ENCODE data around the gene PLXNC1.

PLXNC1 gene

GRCh38 chr12:94240171-94240570 lies 91.8 kb downstream of the PLXNC1 start:
- Mint-ChIP-seq H3K27me3 (no peaks in the 10 kb centered on the region), H3K4me3 (no peak overlapping the region), H3K9me3 (no peaks in the 10 kb centered on the region), H3K27ac (no peak overlapping the region), H3K4me1 (peaks cover 29% of the 10 kb centered on the region)
- no peak for DNase-seq
- no peak for ATAC-seq

DNA sequence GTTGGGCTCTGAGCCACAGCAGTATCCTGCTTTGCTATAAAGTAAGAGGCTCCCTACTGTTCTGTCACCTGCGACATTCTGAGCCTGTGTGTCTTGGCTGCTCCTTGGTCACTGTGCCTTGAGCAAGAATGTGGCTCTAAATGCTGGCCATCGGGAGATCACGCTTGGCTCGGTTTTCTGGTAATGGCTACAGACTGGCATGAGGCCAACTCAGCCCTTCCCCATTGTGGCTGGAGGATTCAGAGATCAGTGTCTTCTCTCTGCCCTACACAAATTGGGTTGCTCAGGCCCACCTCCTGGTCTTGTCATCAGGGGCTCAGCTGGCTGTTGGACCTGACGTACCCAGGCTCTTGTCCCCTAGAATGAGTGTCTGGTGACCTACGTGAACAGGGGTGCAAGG lies 94.5 kb downstream of the PLXNC1 start:
- DNase-seq (no peak), ATAC-seq (no peak)
- Mint-ChIP-seq H3K4me1 (peaks cover 47% of the 10 kb centered on the region), H3K4me3 (no peak overlapping the region), H3K9me3 (no peaks in the 10 kb centered on the region), H3K27me3 (no peaks in the 10 kb centered on the region), H3K27ac (no peak overlapping the region)

- Mint-ChIP-seq H3K27me3 (no peaks in the 10 kb centered on the region), H3K9me3 (no peaks in the 10 kb centered on the region), H3K4me3 (peak overlapping the region; percentile 32 to 50), H3K4me1 (peaks cover 47% of the 10 kb centered on the region), H3K27ac (peak overlapping the region; percentile 65 to 87)
- peak; percentile 40 to 65 for DNase-seq
- ATAC-seq = peak; percentile 96
Observed at GRCh38 chr12:94244165-94245133, 96.1 kb downstream of the PLXNC1 start.

GRCh38 chr12:94245631-94246383 lies 97.4 kb downstream of the PLXNC1 start:
- Mint-ChIP-seq H3K4me3 (no peak overlapping the region), H3K4me1 (peaks cover 37% of the 10 kb centered on the region), H3K27ac (no peak overlapping the region), H3K9me3 (no peaks in the 10 kb centered on the region), H3K27me3 (no peaks in the 10 kb centered on the region)
- ATAC-seq (no peak), DNase-seq (no peak)

- no peaks in the 10 kb centered on the region for H3K9me3 Mint-ChIP-seq
- H3K4me1 Mint-ChIP-seq = peaks cover 37% of the 10 kb centered on the region
- no peak overlapping the region for H3K4me3 Mint-ChIP-seq
- H3K27ac Mint-ChIP-seq = no peak overlapping the region
- ATAC-seq (no peak), DNase-seq (no peak)
- no peaks in the 10 kb centered on the region for H3K27me3 Mint-ChIP-seq
Observed at GRCh38 chr12:94247246-94247645, 98.9 kb downstream of the PLXNC1 start.

GRCh38 chr12:94248582-94248981 lies 100.2 kb downstream of the PLXNC1 start:
- DNase-seq (no peak), ATAC-seq (no peak)
- Mint-ChIP-seq H3K27ac (no peak overlapping the region), H3K27me3 (no peaks in the 10 kb centered on the region), H3K4me1 (peaks cover 37% of the 10 kb centered on the region), H3K4me3 (no peak overlapping the region), H3K9me3 (no peaks in the 10 kb centered on the region)

DNA sequence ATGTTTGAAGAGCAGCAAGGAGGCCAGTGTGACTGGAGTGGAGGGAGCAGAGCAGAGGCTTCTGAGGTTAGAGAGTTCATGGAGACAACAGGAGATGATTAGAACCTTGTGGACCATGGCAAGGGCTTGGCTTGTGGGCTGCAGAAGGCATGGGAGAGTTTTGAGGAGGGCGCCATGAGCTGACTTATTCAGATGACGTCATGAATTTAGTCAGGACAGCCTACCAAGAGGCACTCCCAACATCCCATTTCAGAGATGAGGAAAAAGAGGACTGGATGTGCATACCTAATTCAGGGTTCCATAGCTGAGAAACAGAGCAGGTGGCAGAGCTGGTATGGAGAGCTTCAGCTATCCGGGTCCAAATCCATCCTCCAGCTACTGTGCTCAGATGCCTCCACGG lies 101.8 kb downstream of the PLXNC1 start:
- no peak overlapping the region for H3K4me3 Mint-ChIP-seq
- H3K9me3 Mint-ChIP-seq = no peaks in the 10 kb centered on the region
- H3K4me1 Mint-ChIP-seq = peaks cover 30% of the 10 kb centered on the region
- no peak for DNase-seq
- ATAC-seq = no peak
- H3K27me3 Mint-ChIP-seq = no peaks in the 10 kb centered on the region
- peak overlapping the region in 1 of 2 donors; percentile 69 for H3K27ac Mint-ChIP-seq

DNA sequence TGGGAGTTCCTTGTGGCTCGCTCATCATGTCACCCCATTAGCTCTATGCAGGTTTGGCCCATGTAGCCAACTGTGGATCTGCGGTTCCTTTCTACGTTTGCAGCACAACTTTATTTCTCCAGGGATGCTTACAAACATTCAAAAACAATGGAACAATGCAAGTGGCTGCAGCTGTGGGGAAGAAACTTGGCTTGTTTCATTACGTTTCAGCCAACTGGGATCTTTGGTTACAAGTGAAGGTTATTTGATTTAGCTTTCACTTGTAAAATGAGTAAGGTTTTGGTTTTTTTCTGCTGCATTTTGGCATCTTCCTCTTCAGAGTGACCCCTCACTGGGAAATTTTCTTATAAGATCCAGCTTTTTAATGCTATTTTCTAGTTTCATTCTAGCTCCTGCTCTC lies 105.9 kb downstream of the PLXNC1 start:
- Mint-ChIP-seq H3K27me3 (no peaks in the 10 kb centered on the region), H3K4me1 (peaks cover 7% of the 10 kb centered on the region), H3K9me3 (no peaks in the 10 kb centered on the region), H3K27ac (no peak overlapping the region), H3K4me3 (no peak overlapping the region)
- ATAC-seq (no peak), DNase-seq (no peak)

GRCh38 chr12:94255006-94255405 lies 106.6 kb downstream of the PLXNC1 start:
- Mint-ChIP-seq H3K9me3 (no peaks in the 10 kb centered on the region), H3K27ac (no peak overlapping the region), H3K4me1 (peaks cover 7% of the 10 kb centered on the region), H3K27me3 (no peaks in the 10 kb centered on the region), H3K4me3 (no peak overlapping the region)
- ATAC-seq = no peak
- no peak for DNase-seq

DNA sequence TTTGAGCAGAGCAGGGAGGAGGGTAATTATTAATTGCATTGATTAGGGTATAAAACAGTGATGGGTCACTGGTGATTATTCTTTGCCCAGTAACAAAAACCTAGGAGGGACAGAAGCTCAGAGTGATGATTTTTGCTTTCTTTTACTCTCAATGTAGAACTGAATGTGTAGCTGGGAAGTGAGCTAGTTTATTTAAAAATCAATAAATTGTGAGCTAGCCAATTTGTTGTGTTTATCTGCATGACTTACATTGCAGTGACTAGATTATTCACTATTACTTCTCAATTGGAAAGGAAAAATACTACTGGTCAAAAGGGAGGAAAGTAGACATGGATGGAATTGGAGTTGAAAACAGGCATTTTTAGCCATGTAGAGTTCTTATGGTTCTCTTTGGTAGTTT lies 107.1 kb downstream of the PLXNC1 start:
- Mint-ChIP-seq H3K9me3 (no peaks in the 10 kb centered on the region), H3K4me1 (peaks cover 7% of the 10 kb centered on the region), H3K27me3 (no peaks in the 10 kb centered on the region), H3K27ac (no peak overlapping the region), H3K4me3 (no peak overlapping the region)
- DNase-seq = no peak
- no peak for ATAC-seq

GRCh38 chr12:94258593-94258992 lies 110.2 kb downstream of the PLXNC1 start:
- Mint-ChIP-seq H3K4me3 (no peak overlapping the region), H3K27ac (no peak overlapping the region), H3K9me3 (no peaks in the 10 kb centered on the region), H3K4me1 (peaks cover 29% of the 10 kb centered on the region), H3K27me3 (no peaks in the 10 kb centered on the region)
- no peak for ATAC-seq
- DNase-seq = no peak

DNA sequence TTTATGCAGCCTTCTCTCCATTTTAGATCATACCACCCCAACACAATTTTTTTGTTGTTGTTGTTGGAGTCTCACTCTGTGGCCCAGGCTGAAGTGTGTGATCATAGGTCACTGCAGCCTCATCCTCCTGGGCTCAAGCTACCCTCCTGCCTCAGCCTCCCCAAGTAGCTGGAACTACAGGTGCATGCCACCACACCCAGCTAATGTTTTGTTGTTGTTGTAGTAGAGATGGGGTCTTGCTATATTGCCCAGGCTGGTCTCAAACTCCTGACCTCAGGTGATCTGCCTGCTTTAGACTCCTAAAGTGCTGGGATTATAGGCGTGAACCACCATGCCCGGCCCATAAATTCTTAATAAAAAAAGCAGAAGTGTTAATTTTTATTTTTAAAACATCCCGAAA lies 111.6 kb downstream of the PLXNC1 start:
- Mint-ChIP-seq H3K4me1 (peaks cover 34% of the 10 kb centered on the region), H3K27me3 (no peaks in the 10 kb centered on the region), H3K9me3 (no peaks in the 10 kb centered on the region), H3K4me3 (no peak overlapping the region), H3K27ac (no peak overlapping the region)
- DNase-seq = no peak
- no peak for ATAC-seq

DNA sequence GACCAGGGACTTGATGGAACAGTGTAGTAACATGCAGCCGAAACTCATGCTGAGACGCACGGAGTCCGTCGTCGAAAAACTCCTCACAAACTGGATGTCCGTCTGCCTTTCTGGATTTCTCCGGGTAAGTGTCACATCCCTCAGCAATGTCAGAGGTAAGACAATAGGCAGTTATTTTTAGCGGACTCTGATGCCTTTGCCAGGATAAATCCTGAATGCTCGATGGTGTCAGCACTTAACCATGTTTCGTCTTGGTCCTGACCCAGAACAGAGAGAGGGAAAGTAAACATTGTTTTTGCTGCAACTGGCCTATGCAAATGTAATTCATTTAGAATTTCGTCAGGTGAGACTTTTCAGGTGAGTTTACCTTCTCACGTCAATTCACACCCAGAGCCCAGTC lies 112.3 kb downstream of the PLXNC1 start:
- DNase-seq (no peak), ATAC-seq (no peak)
- Mint-ChIP-seq H3K9me3 (no peaks in the 10 kb centered on the region), H3K27me3 (no peaks in the 10 kb centered on the region), H3K27ac (no peak overlapping the region), H3K4me1 (peaks cover 36% of the 10 kb centered on the region), H3K4me3 (no peak overlapping the region)

DNA sequence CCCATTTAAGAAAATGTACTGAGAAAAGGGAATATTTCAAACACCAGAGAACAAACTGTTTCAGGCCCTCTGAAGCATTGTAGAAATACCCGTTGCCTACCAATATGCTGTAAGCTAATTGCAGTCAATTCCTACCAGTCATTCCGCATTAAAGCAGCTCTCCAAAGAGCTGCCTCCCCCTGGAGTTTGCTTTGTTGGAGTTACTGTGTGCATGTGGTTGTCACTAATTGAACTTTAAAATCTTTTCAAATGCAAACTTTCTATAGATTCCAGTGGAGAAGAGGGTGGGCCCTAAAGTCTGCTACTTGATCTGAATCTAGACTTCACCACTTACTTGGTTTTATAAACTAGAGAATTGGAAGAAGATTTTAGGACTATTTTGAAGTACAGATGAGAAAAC lies 112.7 kb downstream of the PLXNC1 start:
- no peak overlapping the region for H3K27ac Mint-ChIP-seq
- H3K27me3 Mint-ChIP-seq = no peaks in the 10 kb centered on the region
- DNase-seq (no peak), ATAC-seq (no peak)
- H3K9me3 Mint-ChIP-seq = no peaks in the 10 kb centered on the region
- H3K4me3 Mint-ChIP-seq = no peak overlapping the region
- H3K4me1 Mint-ChIP-seq = peaks cover 40% of the 10 kb centered on the region

DNA sequence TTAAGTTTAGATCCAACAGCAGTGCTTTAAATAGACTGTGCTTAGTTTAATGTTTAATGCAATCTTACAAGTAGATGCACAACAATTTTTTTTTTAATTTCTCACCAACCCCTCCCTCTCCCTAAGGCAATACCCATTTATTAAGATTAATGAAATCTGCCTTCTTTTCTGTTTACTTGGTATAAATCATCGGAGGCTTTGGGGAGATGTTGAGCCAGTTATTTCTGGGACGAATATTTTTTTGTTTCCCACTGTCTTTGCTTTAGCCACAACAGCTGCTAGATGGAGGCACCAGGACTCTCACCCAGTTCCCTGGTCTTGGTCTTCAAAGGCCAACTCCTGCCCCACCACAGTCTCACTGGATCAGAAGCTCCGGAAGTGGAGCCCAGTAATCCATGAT lies 113.4 kb downstream of the PLXNC1 start:
- DNase-seq = no peak
- no peaks in the 10 kb centered on the region for H3K27me3 Mint-ChIP-seq

More for the DNA sequence above, 113.4 kb downstream of the PLXNC1 start:
- peak overlapping the region; percentile 93 to 97 for H3K27ac Mint-ChIP-seq
- H3K4me3 Mint-ChIP-seq = peak overlapping the region; percentile 84 to 87
- no peaks in the 10 kb centered on the region for H3K9me3 Mint-ChIP-seq
- no peak for ATAC-seq
- peaks cover 47% of the 10 kb centered on the region for H3K4me1 Mint-ChIP-seq

All from stimulated activated naive CD8-positive, alpha-beta T cell treated with anti-CD3 and anti-CD28 coated beads, Interleukin-15, amount 100 ng/mL, for 72 hours (primary cell).